SIG-M5 treated with dmso at 0.1 percent for 504 hours (cell line): ENCODE measurements around the gene FHL2.

Experiments used
- DNase-seq: peaks from one replicate; lab custom pipeline; 2025; ENCODE audit not compliant: unreplicated experiment; lab: John Stamatoyannopoulos, UW

FHL2 gene

GRCh38 chr2:105380432-105381100 is 18.3 kb downstream of the FHL2 start:
- no peak for DNase-seq

GRCh38 chr2:105379741-105380186 is 19.1 kb downstream of the FHL2 start:
- peak; percentile 70 for DNase-seq

GRCh38 chr2:105378921-105379383 is 19.9 kb downstream of the FHL2 start:
- DNase-seq = no peak

- no peak for DNase-seq
These were observed 20.5 kb downstream of the FHL2 start for GRCh38 chr2:105378276-105378840.

- DNase-seq = no peak
These were observed 21.0 kb downstream of the FHL2 start for GRCh38 chr2:105377871-105378270.

- DNase-seq = no peak
These were observed 22.0 kb downstream of the FHL2 start for GRCh38 chr2:105376789-105377240.

- no peak for DNase-seq
These were observed 22.8 kb downstream of the FHL2 start for GRCh38 chr2:105376010-105376409.

GRCh38 chr2:105375001-105375561 is 23.8 kb downstream of the FHL2 start:
- no peak for DNase-seq

GRCh38 chr2:105373895-105374401 is 24.9 kb downstream of the FHL2 start:
- DNase-seq = no peak

GRCh38 chr2:105373344-105373781 is 25.5 kb downstream of the FHL2 start:
- no peak for DNase-seq

- no peak for DNase-seq
These were observed 27.0 kb downstream of the FHL2 start for GRCh38 chr2:105371810-105372209.

GRCh38 chr2:105371156-105371555 is 27.7 kb downstream of the FHL2 start:
- DNase-seq = no peak

- peak; percentile 94 for DNase-seq
These were observed 28.8 kb downstream of the FHL2 start for GRCh38 chr2:105369777-105370690.

GRCh38 chr2:105368759-105369408 is 30.0 kb downstream of the FHL2 start:
- no peak for DNase-seq

- DNase-seq = no peak
These were observed 33.6 kb downstream of the FHL2 start for GRCh38 chr2:105365206-105365605.

GRCh38 chr2:105364436-105365139 is 34.3 kb downstream of the FHL2 start:
- DNase-seq = no peak

GRCh38 chr2:105362862-105363591 is 35.8 kb downstream of the FHL2 start:
- DNase-seq = no peak

GRCh38 chr2:105361102-105361889 is 37.6 kb downstream of the FHL2 start:
- DNase-seq = no peak
